GM12872 (cell line): ENCODE data around the gene C1GALT1.

Experiments
- TF ChIP-seq, protein P1 (sequence below): IDR thresholded peaks from 3 replicates; pipeline ENCODE4 v1.5.1; 2011; ENCODE audit warnings: low read depth, mild to moderate bottlenecking, low read length, moderate library complexity; ENCODE audit not compliant: insufficient read depth

C1GALT1 gene

DNA sequence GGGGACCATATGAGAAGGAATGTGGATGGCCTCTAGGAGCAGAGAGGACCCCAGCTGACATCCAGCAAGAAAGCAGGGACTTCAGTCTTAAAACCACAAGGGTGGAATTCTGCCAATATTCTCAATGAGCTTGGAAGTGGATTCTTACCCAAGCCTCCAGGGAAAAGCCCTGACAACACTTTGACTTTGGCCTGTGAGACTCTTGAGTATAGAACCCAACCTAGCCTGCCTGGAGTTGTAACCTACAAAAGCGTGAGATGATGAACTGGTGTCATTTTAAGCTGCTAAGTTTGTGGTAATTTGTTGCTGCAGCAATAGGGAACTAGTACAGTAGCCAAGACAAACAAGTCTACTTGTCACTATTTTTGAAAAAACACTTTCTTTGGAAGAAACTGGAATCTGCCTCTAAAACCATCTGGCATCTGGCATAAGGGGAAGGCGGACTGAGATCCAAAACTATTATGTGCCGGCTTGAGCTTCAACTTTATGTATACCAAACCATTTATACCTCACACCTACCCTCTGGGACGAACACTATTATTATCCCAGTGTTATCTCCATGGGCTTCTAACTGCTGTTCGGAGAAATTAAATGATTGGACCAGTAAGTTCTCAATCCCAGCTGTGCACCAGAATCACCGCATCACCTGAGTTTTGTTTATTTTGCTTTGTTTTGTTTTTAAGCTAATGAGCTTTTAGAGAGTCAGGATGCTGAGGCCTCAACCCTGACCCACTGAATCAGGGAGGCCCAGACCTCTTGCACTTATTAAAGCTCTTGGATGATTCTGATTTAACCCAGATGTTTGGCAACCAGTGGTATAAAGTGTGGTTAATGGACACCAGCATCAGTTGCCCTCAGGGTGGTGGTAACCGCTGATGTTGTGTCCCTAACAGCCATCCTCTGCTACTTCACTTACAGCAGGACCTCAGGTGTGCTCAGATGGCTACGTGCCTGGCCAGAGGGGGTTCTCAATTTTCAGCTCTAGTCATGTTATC is 83.0 kb downstream of the C1GALT1 start:
- TF ChIP-seq, protein P1, sequence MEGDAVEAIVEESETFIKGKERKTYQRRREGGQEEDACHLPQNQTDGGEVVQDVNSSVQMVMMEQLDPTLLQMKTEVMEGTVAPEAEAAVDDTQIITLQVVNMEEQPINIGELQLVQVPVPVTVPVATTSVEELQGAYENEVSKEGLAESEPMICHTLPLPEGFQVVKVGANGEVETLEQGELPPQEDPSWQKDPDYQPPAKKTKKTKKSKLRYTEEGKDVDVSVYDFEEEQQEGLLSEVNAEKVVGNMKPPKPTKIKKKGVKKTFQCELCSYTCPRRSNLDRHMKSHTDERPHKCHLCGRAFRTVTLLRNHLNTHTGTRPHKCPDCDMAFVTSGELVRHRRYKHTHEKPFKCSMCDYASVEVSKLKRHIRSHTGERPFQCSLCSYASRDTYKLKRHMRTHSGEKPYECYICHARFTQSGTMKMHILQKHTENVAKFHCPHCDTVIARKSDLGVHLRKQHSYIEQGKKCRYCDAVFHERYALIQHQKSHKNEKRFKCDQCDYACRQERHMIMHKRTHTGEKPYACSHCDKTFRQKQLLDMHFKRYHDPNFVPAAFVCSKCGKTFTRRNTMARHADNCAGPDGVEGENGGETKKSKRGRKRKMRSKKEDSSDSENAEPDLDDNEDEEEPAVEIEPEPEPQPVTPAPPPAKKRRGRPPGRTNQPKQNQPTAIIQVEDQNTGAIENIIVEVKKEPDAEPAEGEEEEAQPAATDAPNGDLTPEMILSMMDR: no peak

DNA sequence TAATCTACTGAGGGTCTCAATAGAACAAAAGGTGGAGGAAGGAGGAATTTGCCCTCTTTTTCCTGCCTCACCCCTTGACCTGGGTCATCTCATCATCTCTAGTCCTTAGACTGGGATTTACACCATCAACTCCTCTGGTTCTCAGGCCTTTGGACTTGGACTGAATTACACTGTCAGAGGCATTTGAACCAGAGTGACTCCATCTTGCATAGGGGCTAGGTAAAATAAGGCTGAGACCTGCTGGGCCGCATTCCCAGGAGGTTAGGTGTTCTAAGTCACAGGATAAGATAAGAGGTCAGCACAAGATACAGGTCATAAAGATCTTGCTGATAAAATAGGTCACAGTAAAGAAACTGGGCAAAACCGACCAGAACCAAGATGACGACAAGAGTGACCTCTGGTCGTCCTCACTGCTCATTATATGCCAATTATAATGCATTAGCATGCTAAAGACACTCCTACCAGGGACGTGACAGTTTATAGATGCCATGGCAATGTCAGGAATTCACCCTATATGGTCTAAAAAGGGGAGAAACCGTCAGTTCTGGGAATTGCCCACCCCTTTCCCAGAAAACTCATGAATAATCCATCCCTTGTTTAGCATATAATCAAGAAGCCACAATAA is 84.0 kb downstream of the C1GALT1 start:
- TF ChIP-seq, protein P1: no peak

DNA sequence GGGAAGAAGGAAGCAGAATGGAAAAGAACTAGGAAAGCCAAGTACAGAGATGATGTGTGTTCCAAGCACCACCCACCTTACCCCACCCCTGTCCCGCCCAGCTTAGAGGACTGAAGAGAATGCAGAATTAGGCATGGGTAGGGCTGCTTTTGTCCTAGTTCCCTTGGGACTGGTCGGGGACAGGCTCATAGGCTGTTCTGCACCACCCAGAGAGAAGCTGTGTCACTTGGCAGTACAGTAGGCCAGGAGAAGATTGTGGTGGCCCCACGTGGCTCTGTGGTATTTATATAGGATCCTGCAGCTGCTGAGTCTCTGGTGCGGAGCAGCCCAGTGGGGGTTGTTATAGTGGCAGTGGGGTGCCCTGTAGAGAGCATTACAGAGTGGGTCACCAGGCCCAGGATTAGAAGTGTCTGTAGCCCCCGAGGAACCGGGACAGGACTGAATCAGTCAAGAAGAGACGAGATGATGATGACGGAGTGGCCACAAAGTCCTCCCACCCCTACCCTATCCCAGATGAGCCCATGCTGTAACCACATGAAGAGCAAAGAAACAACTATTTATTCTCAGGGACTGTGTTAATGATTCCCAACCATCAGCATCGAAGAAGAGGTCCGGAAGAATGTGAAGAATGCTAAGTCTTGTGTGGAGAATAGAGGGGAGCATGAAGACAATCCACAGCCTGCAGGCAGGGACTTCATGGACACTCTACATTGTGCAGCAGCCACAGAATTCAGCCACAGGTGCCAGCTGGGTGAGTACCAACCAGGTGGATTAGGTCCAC is 88.9 kb downstream of the C1GALT1 start:
- TF ChIP-seq, protein P1: no peak

DNA sequence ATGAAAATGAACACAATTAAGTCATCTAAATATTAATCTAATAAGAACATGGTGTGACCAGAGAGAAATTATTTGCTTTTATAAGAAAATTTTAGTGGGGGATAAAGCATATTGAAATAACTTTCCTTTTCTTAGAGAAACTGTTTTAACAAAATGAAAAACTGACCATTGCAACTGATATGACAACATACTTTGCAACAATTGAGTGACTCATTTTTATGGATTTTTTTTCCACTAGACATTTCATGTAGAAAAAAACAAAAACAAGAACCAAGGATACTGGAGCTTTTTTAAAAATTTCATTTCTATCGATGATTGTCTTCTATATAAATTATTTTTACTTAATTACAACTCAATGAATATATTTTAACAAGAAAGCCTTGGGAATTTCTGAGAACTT is 90.0 kb downstream of the C1GALT1 start:
- TF ChIP-seq, protein P1: no peak

DNA sequence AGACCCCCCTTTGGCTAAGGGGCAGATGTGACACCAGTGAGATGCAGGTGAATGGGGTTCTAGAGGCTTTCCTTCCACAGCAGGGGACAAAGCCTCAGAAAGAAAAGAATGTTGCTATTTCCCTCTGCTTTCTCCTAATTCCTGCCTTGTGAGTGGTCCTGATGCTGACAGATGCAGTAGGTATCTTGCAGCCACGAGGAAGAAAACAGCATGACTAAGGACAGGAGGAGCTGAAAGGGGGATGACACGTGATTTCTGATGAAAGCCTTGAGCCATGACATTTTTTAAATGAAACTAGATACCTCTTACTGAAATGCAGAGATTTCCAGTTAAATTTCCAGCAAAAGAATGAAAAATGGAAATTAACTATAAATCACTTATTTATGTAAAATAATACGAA is 92.4 kb downstream of the C1GALT1 start:
- TF ChIP-seq, protein P1: no peak

DNA sequence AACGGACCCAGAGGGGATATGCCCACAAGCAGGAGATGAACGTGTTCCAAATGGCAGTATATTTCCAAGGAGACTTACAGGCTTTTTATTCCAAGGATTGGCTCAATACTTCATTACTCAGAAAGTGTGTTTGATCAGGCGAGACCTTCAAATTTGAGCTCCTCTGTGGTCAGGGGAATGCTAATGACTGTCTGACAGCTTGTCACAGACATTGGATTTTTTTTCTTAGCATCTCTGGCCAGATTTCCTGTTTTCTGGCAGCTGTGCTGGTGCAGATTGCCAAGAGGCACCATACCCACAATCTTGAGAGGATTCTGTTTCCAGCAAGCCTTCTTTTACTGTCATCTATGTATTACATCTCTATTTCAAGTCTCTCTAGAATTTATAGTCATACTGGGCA is 93.8 kb downstream of the C1GALT1 start:
- TF ChIP-seq, protein P1: no peak
